Gastrocnemius medialis (tissue), 4 donors: ENCODE measurements around the gene OR8S1. TPM values are rescaled to one million over a fixed set of nuclear protein-coding genes. Genes with fewer than 3 reads are reported as not detected.
"Not testable (repeated sequence)": the region's sequence is repeated elsewhere in the genome, so short reads cannot be mapped to it uniquely, and the experiment has no call there.

Source experiments
- ATAC-seq, 2 donors: fragments of 150-250 bp; one replicate each; pipeline ENCODE4 v1.9.1; 2016
- DNase-seq, 2 donors: peaks; one replicate each; pipeline ENCODE4 v3.0.0-alpha.2; 2019
- H3K27ac ChIP-seq, 4 donors: fragments of 200-600 bp; sonication (generic); 1 replicate in 1 of 4; 2 replicates in 3 of 4; pipeline ENCODE4 v1.5.1; 2016 to 2018; ENCODE audit warnings: mild to moderate bottlenecking in 2 of 4, moderate library complexity in 1 of 4
- H3K27me3 ChIP-seq, 3 donors: fragments of 200-600 bp; sonication (generic) in 2 of 3; 1 replicate in 1 of 3; 2 replicates in 2 of 3; pipeline versions ENCODE4 v1.5.1 to v1.6.0; 2016 to 2019; ENCODE audit warnings: mild to moderate bottlenecking in 1 of 3, moderate library complexity in 1 of 3
- H3K36me3 ChIP-seq, 2 donors: fragments of 200-600 bp; sonication (generic) in 1 of 2; one replicate each; pipeline ENCODE4 v1.5.1; 2017 to 2018
- H3K4me1 ChIP-seq, 2 donors: fragments of 200-600 bp; sonication (generic) in 1 of 2; one replicate each; pipeline ENCODE4 v1.5.1; 2016 to 2017; ENCODE audit warnings: mild to moderate bottlenecking in 2 of 2
- H3K4me3 ChIP-seq, 4 donors: fragments of 200-600 bp; sonication (generic) in 3 of 4; 1 replicate in 1 of 4; 2 replicates in 3 of 4; pipeline ENCODE4 v1.5.1; 2016 to 2019; ENCODE audit warnings: mild to moderate bottlenecking in 2 of 4
- H3K9me3 ChIP-seq, 3 donors: fragments of 200-600 bp; sonication (generic) in 2 of 3; 1 replicate in 1 of 3; 2 replicates in 2 of 3; pipeline ENCODE4 v1.5.1; 2016 to 2019
- CTCF ChIP-seq, 5 experiments: fragments of 450-650 bp in 3 of 5; fragments of 200-600 bp in 2 of 5; sonication (generic) in 2 of 5; IDR thresholded peaks in 4 of 5; conservative IDR thresholded peaks in 1 of 5; 1 replicate in 4 of 5; 2 replicates in 1 of 5; pipeline ENCODE4 v1.5.1; 2016 to 2019; ENCODE audit warnings: antibody characterized with exemption in 5 of 5, mild to moderate bottlenecking in 3 of 5, moderate library complexity in 3 of 5
- POLR2A ChIP-seq, 2 donors: fragments of 450-650 bp; IDR thresholded peaks; one replicate each; pipeline ENCODE4 v1.6.1; 2017; ENCODE audit warnings: antibody characterized with exemption in 2 of 2, mild to moderate bottlenecking in 2 of 2, moderate library complexity in 2 of 2
- in situ Hi-C, 4 donors: fragments of 200-750 bp; cut with MboI; loops; one replicate each; pipeline versions ENCODE4 v1.15.0 to v1.8.0; 2017; ENCODE audit warnings: low sequenced_read_pairs in 4 of 4
- intact Hi-C: fragments of 100-400 bp; cut with DNase I; formaldehyde crosslinking; loops from one replicate; pipeline ENCODE4 v1.15.1; 2023; ENCODE audit warnings: low total_unique reads
- total RNA-seq, 4 donors: library from RNA; depleted of rRNA; stranded (reverse); fragments of >200 nt; gene quantifications; one replicate each; pipeline versions ENCODE4 v1.1.0 to v1.2.3, GENCODE V29; 2016

Gene OR8S1
- total RNA-seq, 4 donors from 2014 or later = not detected

GRCh38 chr12:48489012-48489411, 36.4 kb upstream of the OR8S1 start:
- ATAC-seq (no peak), DNase-seq (no peak)
- intact Hi-C loops = no loop called here
- in situ Hi-C loops = no loop called here
- Histone ChIP-seq H3K27me3 (no peaks in the 10 kb centered on the region), H3K9me3 (no peaks in the 10 kb centered on the region), H3K4me1 (no peaks in the 10 kb centered on the region), H3K36me3 (no peaks in the 10 kb centered on the region), H3K27ac (no peak overlapping the region), H3K4me3 (no peak overlapping the region)
- no peak for TF ChIP-seq POLR2A (IDR thresholded peaks at IDR 0.05)
- TF ChIP-seq CTCF (IDR thresholded peaks at IDR 0.05 in 4 of 5, conservative IDR thresholded peaks at IDR 0.05 in 1 of 5) = no peak

GRCh38 chr12:48489456-48489855, 36.0 kb upstream of the OR8S1 start:
- H3K36me3 ChIP-seq, H3K9me3 ChIP-seq, intact Hi-C loops, ATAC-seq, H3K4me1 ChIP-seq, in situ Hi-C loops, H3K4me3 ChIP-seq, DNase-seq, H3K27me3 ChIP-seq, H3K27ac ChIP-seq: not testable (repeated sequence)

- in situ Hi-C loops, H3K27ac ChIP-seq, H3K4me1 ChIP-seq, H3K27me3 ChIP-seq, H3K9me3 ChIP-seq, DNase-seq, H3K4me3 ChIP-seq, intact Hi-C loops, H3K36me3 ChIP-seq, ATAC-seq: not testable (repeated sequence)
Observed at GRCh38 chr12:48500281-48500680, 25.2 kb upstream of the OR8S1 start.

GRCh38 chr12:48506836-48507235, 18.6 kb upstream of the OR8S1 start:
- H3K27ac ChIP-seq, H3K36me3 ChIP-seq, H3K27me3 ChIP-seq, in situ Hi-C loops, ATAC-seq, intact Hi-C loops, H3K4me3 ChIP-seq, DNase-seq, H3K4me1 ChIP-seq, H3K9me3 ChIP-seq: not testable (repeated sequence)

- no peak overlapping the region for H3K4me3 ChIP-seq
- intact Hi-C loops (no loop called here), in situ Hi-C loops (no loop called here)
- no peaks in the 10 kb centered on the region for H3K36me3 ChIP-seq
- no peaks in the 10 kb centered on the region for H3K4me1 ChIP-seq
- H3K9me3 ChIP-seq = no peaks in the 10 kb centered on the region
- no peak for ATAC-seq
- H3K27me3 ChIP-seq = no peaks in the 10 kb centered on the region
- DNase-seq = no peak
- H3K27ac ChIP-seq = no peak overlapping the region
- no peak for TF ChIP-seq POLR2A (IDR thresholded peaks at IDR 0.05)
- no peak for TF ChIP-seq CTCF (IDR thresholded peaks at IDR 0.05 in 4 of 5, conservative IDR thresholded peaks at IDR 0.05 in 1 of 5)
Observed at GRCh38 chr12:48508987-48509386, 16.4 kb upstream of the OR8S1 start.

DNA sequence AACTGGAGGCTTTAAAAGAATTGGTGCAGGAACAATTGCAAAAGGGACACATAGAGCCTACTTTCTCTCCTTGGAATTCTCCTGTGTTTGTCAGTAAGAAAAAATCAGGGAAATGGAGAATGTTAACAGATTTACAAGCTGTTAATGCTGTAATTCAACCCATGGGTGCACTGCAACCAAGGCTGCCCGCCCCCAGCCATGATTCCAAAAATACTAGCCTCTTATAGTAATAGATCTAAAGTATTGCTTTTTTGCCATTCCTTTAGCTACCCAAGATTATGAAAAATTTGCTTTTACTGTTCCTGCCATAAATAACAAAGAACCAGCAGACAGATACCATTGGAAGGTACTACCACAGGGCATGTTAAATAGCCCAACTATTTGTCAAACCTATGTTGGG, 15.3 kb upstream of the OR8S1 start:
- in situ Hi-C loops = no loop called here
- intact Hi-C loops = no loop called here
- TF ChIP-seq CTCF (IDR thresholded peaks at IDR 0.05 in 4 of 5, conservative IDR thresholded peaks at IDR 0.05 in 1 of 5) = no peak
- TF ChIP-seq POLR2A (IDR thresholded peaks at IDR 0.05) = no peak
- Histone ChIP-seq H3K27me3 (no peaks in the 10 kb centered on the region), H3K36me3 (no peaks in the 10 kb centered on the region), H3K9me3 (no peaks in the 10 kb centered on the region), H3K4me1 (no peaks in the 10 kb centered on the region), H3K27ac (no peak overlapping the region), H3K4me3 (no peak overlapping the region)
- ATAC-seq (no peak), DNase-seq (no peak)
